ENCODE measurements around the gene MAEA.

GRCh38 chr4:1377606-1378261 lies 88.0 kb downstream of the MAEA start:
- no peak for TF ChIP-seq CTCF (IDR thresholded peaks at IDR 0.05; ENCODE audit: insufficient read depth, low read length, poor library complexity, severe bottlenecking)
- TF ChIP-seq EZH2phosphoT487 (conservative IDR thresholded peaks at IDR 0.05; ENCODE audit: low read length) = no peak
